Fibroblast of villous mesenchyme (primary cell): Measurements from ENCODE around the gene FANCM. TPM values are rescaled to one million over a fixed set of nuclear protein-coding genes. Genes with fewer than 3 reads are reported as not detected.
"Not testable (repeated sequence)": the region's sequence is repeated elsewhere in the genome, so short reads cannot be mapped to it uniquely, and the experiment has no call there.

Experiments used
- DNase-seq: peaks from one replicate; pipeline ENCODE4 v3.0.0-alpha.2; 2010; ENCODE audit warnings: low read depth
- H3K4me3 ChIP-seq: 2 replicates; pipeline ENCODE4 v1.5.1; 2011; ENCODE audit warnings: low read depth, mild to moderate bottlenecking, low read length
- total RNA-seq: library from RNA; depleted of rRNA; stranded (reverse); fragments of >200 nt; gene quantifications from 2 replicates; pipeline ENCODE4 v1.2.3, GENCODE V29; 2012
- TF ChIP-seq, protein P1 (sequence below): IDR thresholded peaks from 2 replicates; pipeline ENCODE4 v1.5.1; 2012; ENCODE audit warnings: low read depth, mild to moderate bottlenecking, low read length; ENCODE audit not compliant: insufficient read depth

Gene FANCM
- total RNA-seq, 1 donor = 10.8 TPM

DNA sequence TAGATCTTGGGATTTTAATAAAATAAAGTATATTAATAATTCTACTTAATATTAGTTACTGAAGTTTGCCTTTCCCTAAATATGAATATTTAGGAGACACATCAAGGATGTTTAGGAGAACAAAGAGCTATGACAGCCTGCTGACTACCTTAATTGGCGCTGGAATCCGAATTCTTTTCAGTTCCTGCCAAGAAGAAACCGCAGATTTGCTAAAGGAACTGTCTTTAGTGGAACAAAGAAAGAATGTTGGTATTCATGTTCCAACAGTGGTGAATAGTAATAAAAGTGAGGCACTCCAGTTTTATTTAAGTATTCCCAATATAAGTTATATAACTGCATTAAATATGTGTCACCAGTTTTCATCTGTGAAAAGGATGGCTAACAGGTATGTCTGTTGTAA is 62.8 kb downstream of the FANCM start:
- DNase-seq = no peak
- no peak overlapping the region for H3K4me3 ChIP-seq

DNA sequence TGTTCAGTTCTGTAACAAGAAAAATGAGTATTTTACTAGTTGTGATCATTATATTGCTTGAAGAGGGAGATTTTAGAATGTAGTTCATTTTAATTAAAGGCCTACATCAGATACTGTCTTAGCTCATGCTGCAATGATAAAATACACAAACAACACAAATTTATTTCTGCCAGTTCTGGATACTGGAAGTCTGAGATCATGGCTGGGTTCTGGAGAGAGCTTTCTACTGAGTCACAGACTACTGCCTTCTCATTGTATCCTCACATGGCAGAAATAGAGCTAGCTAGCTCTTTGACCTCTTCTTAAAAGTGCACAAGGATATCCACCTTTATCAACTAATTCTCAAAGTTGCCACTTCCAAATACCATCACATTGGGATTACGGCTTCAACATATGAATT is 63.5 kb downstream of the FANCM start:
- DNase-seq = peak; percentile 11
- no peak overlapping the region for H3K4me3 ChIP-seq
- TF ChIP-seq, protein P1, sequence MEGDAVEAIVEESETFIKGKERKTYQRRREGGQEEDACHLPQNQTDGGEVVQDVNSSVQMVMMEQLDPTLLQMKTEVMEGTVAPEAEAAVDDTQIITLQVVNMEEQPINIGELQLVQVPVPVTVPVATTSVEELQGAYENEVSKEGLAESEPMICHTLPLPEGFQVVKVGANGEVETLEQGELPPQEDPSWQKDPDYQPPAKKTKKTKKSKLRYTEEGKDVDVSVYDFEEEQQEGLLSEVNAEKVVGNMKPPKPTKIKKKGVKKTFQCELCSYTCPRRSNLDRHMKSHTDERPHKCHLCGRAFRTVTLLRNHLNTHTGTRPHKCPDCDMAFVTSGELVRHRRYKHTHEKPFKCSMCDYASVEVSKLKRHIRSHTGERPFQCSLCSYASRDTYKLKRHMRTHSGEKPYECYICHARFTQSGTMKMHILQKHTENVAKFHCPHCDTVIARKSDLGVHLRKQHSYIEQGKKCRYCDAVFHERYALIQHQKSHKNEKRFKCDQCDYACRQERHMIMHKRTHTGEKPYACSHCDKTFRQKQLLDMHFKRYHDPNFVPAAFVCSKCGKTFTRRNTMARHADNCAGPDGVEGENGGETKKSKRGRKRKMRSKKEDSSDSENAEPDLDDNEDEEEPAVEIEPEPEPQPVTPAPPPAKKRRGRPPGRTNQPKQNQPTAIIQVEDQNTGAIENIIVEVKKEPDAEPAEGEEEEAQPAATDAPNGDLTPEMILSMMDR = no peak

More for the DNA sequence above, 62.8 kb downstream of the FANCM start:
- TF ChIP-seq, protein P1 = no peak

DNA sequence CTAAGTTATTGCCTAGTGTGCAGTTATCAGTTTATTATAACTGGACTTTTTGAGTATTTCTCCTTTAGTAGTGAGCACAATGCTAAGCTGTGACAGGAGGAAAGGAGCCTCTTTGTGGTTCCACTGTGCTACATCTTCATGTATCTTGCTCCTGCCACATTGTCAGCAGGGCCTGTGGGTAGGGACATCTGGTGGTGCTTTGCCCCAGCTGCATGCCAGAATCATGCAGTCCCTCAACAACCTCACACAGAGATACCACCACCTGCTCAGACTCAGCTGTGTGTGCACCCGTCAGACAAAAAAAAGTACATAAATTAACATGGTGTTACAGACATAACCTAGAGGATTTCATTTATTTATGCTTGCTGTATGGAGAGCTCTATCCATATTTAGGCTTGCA is 66.2 kb downstream of the FANCM start:
- peak; percentile 39 for DNase-seq
- TF ChIP-seq, protein P1 = peak; percentile 35
- H3K4me3 ChIP-seq = no peak overlapping the region

DNA sequence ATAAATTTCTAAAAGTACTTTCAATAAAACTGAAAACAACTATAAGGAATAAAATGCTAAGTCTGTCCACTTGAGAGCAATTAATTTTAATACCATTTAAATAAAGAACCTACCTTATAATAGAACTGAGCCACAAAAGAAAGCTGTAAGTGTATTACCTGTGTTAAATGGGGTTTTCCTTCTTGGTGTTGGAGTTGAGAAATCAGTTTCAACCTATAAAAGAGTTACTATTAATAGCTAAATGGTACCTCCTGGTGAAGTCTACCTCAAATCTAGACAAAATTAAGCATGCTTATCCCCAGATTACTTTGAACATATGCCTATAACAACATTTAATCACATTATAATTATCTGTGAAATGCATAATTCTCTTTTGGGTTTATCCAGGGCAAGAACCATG is 68.5 kb downstream of the FANCM start:
- TF ChIP-seq, protein P1 = no peak
- no peak overlapping the region for H3K4me3 ChIP-seq
- no peak for DNase-seq

DNA sequence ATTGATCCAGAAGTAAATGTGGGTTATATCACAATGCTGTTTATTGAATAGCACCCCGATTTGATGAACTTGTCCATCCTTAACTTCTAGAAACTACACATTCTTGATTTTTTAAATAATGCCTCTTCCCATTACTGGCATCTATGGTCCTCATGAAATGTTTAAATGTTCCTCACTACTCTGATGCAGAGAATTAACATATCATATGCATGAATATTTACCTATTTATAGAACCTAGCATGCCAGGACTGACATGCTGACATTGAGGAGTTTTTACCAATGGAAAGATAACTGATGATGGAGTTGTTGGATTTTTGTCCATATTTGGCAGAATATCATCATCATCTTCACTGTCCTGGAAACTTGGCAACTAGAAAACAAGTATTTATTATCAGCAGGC is 74.4 kb downstream of the FANCM start:
- DNase-seq = no peak
- TF ChIP-seq, protein P1 = no peak
- H3K4me3 ChIP-seq = no peak overlapping the region

DNA sequence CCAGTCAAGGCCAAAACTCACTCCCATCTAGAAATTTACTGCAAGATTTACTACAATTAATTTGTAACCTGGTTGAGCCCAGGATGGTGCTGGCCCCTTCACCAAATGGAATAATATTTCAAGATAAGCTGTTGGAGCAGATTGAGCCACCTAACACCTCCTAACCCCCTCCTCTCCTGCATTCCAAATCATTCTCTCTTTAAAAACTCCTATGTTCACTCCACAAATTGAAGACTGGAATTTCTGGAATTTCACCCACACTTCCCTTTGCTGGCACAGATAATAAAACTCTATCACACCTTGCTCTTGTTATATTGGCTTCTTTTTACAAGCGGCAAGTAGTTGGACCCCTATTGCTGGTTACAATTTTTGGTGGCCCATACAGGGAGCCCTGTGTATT is 75.6 kb downstream of the FANCM start:
- DNase-seq = no peak
- TF ChIP-seq, protein P1 = no peak
- no peak overlapping the region for H3K4me3 ChIP-seq

DNA sequence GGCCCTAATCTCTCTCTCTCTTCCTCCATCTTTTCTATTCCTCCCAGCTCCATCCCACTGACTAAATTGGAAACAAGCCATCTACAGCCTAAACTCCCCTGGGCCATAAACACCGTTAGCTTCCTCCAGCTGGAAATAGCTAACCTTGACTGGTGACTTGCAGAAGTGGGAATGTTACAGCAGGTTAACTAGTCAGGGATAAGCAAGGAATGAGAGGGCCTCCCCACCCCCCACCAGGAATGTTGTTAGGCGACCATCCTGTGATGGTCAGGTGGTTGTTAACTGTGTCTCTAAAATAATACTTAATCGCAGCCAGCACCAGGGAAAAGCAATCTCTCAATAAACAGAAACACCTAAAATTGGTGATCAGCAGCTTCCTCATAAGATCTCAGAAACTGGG is 76.5 kb downstream of the FANCM start:
- H3K4me3 ChIP-seq = no peak overlapping the region
- TF ChIP-seq, protein P1 = no peak
- DNase-seq = no peak

DNA sequence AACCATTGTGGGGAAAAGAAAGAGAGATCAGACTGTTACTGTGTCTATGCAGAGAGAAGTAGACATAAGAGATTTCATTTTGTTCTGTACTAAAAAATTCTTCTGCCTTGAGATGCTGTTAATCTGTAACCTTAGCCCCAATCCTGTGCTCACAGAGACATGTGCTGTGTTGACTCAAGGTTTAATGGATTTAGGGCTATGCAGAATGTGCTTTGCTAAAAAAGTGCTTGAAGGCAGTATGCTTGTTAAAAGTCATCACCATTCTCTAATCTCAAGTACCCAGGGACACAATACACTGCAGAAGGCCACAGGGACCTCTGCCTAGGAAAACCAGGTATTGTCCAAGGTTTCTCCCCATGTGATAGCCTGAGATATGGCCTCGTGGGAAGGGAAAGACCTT is 78.0 kb downstream of the FANCM start:
- not testable (repeated sequence) for DNase-seq, H3K4me3 ChIP-seq

DNA sequence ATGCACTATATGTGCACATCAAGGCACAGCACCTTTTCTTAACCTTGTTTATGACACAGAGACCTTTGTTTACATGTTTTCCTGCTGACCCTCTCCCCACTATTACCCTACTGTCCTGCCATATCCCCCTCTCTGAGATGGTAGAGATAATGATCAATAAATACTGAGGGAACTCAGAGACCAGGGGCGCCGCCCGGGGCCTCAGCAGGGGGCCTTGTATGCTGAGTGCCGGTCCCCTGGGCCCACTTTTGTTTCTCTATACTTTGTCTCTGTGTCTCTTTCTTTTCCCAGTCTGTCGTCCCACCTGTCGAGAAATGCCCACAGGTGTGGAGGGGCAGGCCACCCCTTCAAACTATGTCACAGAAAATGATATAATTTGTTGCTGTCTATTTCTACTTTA is 78.6 kb downstream of the FANCM start:
- not testable (repeated sequence) for DNase-seq, H3K4me3 ChIP-seq
